Lung (tissue), 12 donors: ENCODE results near the gene SCNN1B. TPM values are rescaled to one million over a fixed set of nuclear protein-coding genes. Genes with fewer than 3 reads are reported as not detected.
"Not testable (repeated sequence)": the region's sequence is repeated elsewhere in the genome, so short reads cannot be mapped to it uniquely, and the experiment has no call there.

Experiments
- ATAC-seq: fragments of 200-7000 bp; cut with Tn5 transposase; one replicate; pipeline ENCODE4 v1.9.1; 2020; ENCODE audit warnings: moderate number of reproducible peaks; ENCODE audit not compliant: insufficient read depth, low FRiP score
- DNase-seq, 3 donors: peaks; one replicate each; pipeline ENCODE4 v3.0.0-alpha.2; 2013 to 2017
- H3K27ac ChIP-seq, 2 donors: one replicate each; pipeline ENCODE4 v1.5.1; 2013; ENCODE audit warnings: mild to moderate bottlenecking in 2 of 2, moderate library complexity in 2 of 2, control low read depth in 1 of 2, inconsistent platforms in 1 of 2, low read depth in 1 of 2, low read length in 1 of 2
- H3K27me3 ChIP-seq, 3 donors: one replicate each; pipeline ENCODE4 v1.5.1; 2013; ENCODE audit warnings: low read length in 2 of 3; ENCODE audit not compliant: control insufficient read depth in 3 of 3, insufficient read depth in 3 of 3
- H3K36me3 ChIP-seq, 4 donors: one replicate each; pipeline ENCODE4 v1.5.1; 2013; ENCODE audit warnings: low read length in 4 of 4, mild to moderate bottlenecking in 1 of 4, moderate library complexity in 1 of 4; ENCODE audit not compliant: control insufficient read depth in 4 of 4, insufficient read depth in 4 of 4
- H3K4me1 ChIP-seq, 5 donors: one replicate each; pipeline ENCODE4 v1.5.1; 2013; ENCODE audit warnings: low read length in 5 of 5, mild to moderate bottlenecking in 2 of 5, moderate library complexity in 1 of 5; ENCODE audit not compliant: control insufficient read depth in 5 of 5, insufficient read depth in 5 of 5
- H3K4me3 ChIP-seq: one replicate; pipeline ENCODE4 v1.5.1; 2013; ENCODE audit warnings: mild to moderate bottlenecking, control low read depth, moderate library complexity
- H3K9ac ChIP-seq, 2 donors: one replicate each; pipeline ENCODE4 v1.5.1; 2013; ENCODE audit warnings: low read length in 2 of 2, control low read depth in 1 of 2; ENCODE audit not compliant: insufficient read depth in 1 of 2
- H3K9me3 ChIP-seq, 4 donors: one replicate each; pipeline ENCODE4 v1.5.1; 2013; ENCODE audit warnings: low read length in 3 of 4, mild to moderate bottlenecking in 1 of 4, moderate library complexity in 1 of 4; ENCODE audit not compliant: control insufficient read depth in 4 of 4, insufficient read depth in 3 of 4
- CTCF ChIP-seq: IDR thresholded peaks from 2 replicates; pipeline ENCODE4 v1.5.1; 2012; ENCODE audit warnings: mild to moderate bottlenecking; ENCODE audit errors: control extremely low read depth, extremely low read depth
- WGBS, 2 donors: extraction: QIAGEN DNeasy Blood & Tissue Kit; methylation state at CpG; one replicate each; pipeline ENCODE4 v1.1.7; 2013; 5-methylcytosine and 5-hydroxymethylcytosine counted together
- polyA plus RNA-seq, 2 donors: library from polyadenylated mRNA; stranded (reverse); fragments of 200-250 nt; gene quantifications; one replicate each; pipeline ENCODE4 v1.2.1, GENCODE V29; 2013
- total RNA-seq, 2 donors: library from RNA; depleted of rRNA in 1 of 2; stranded (reverse); fragments of >200 nt in 1 of 2; gene quantifications; one replicate each; pipeline ENCODE4 v1.2.1, GENCODE V29; 2014 to 2021
- donor health status: control.
- donor health status: control.
- donor health status: Bipolar disorder and iron deficiency.
- donor health status: healthy.
- donor health status: DM: yes; HTN: yes; CAD: no.

SCNN1B gene
- total and polyA plus RNA-seq, 4 donors, result 16.4 to 58.7 (median 41.3) TPM

- Histone ChIP-seq H3K9ac (no peak overlapping the region), H3K27me3 (no peaks in the 10 kb centered on the region), H3K9me3 (no peaks in the 10 kb centered on the region), H3K36me3 (peaks cover 15 to 41% (median 31%) of the 10 kb centered on the region in 4 donors), H3K4me3 (no peak overlapping the region), H3K4me1 (peaks cover 0 to 6% (median 0%) of the 10 kb centered on the region in 5 donors), H3K27ac (no peak overlapping the region)
- WGBS, 2 donors, result 95 to 97% methylated on average over 6 of the region's 6 CpGs
- DNase-seq (no peak), ATAC-seq (no peak)
- TF ChIP-seq CTCF, result no peak
Measured at GRCh38 chr16:23395732-23396131, 93.6 kb downstream of the SCNN1B start.

- H3K27me3 ChIP-seq, result no peaks in the 10 kb centered on the region
- no peak for DNase-seq
- no peak overlapping the region for H3K9ac ChIP-seq
- no peak overlapping the region for H3K4me3 ChIP-seq
- no peak for ATAC-seq
- peaks cover 11 to 32% (median 19%) of the 10 kb centered on the region in 4 donors for H3K36me3 ChIP-seq
- no peaks in the 10 kb centered on the region for H3K9me3 ChIP-seq
- H3K27ac ChIP-seq, result no peak overlapping the region
- H3K4me1 ChIP-seq, result peaks cover 0 to 3% (median 0%) of the 10 kb centered on the region in 5 donors
- no peak for TF ChIP-seq CTCF
- 94 to 95% methylated on average over 2 of the region's 2 CpGs for WGBS, 2 donors
Measured at GRCh38 chr16:23397464-23397863, 95.4 kb downstream of the SCNN1B start.

- ATAC-seq (peak; percentile 32), DNase-seq (peak in 2 of 3 donors; percentile 29 to 41)
- no peak overlapping the region for H3K9ac ChIP-seq
- H3K27ac ChIP-seq, result peak overlapping the region; percentile 30 to 46
- H3K9me3 ChIP-seq, result no peaks in the 10 kb centered on the region
- no peak for TF ChIP-seq CTCF
- 66 to 84% methylated on average over 17 of the region's 17 CpGs for WGBS, 2 donors
- H3K4me1 ChIP-seq, result peaks cover 0 to 3% (median 0%) of the 10 kb centered on the region in 5 donors
- H3K27me3 ChIP-seq, result no peaks in the 10 kb centered on the region
- no peak overlapping the region for H3K4me3 ChIP-seq
- H3K36me3 ChIP-seq, result peaks cover 21 to 41% (median 25%) of the 10 kb centered on the region in 4 donors
Measured at GRCh38 chr16:23398987-23399805, 97.1 kb downstream of the SCNN1B start.

- H3K9me3 ChIP-seq, H3K4me3 ChIP-seq, DNase-seq, H3K27me3 ChIP-seq, H3K4me1 ChIP-seq, ATAC-seq, H3K9ac ChIP-seq: not testable (repeated sequence)
- WGBS, 2 donors, result 74 to 93% methylated on average over 7 of the region's 7 CpGs
- H3K36me3 ChIP-seq, result peaks cover 23 to 44% (median 31%) of the 10 kb centered on the region in 4 donors
- peak overlapping the region in 1 of 2 donors; percentile 0 for H3K27ac ChIP-seq
Measured at GRCh38 chr16:23400447-23400846, 98.3 kb downstream of the SCNN1B start.
